K562 treated with DMSO at 1 percent for 24 hours (cell line): ENCODE results near the gene IGFBP4. TPM values are rescaled to one million over a fixed set of nuclear protein-coding genes. Genes with fewer than 3 reads are reported as not detected.

Experiments
- total RNA-seq: library from RNA; unstranded; fragments of 300-600 nt; gene quantifications from 2 replicates; pipeline ENCODE4 v1.2.3, GENCODE V29; 2022; ENCODE audit warnings: low read depth; ENCODE audit not compliant: insufficient read depth

The IGFBP4 gene
- total RNA-seq: 95.4 and 111 TPM in 2 replicates

GRCh38 chr17:40443196-40443987 lies at the start of gene IGFBP4:
IGFBP4 (plus strand) TSS chr17:40443450; CDS start chr17:40443736, 286 bp downstream.

GRCh38 chr17:40417609-40418427 lies 25.4 kb upstream of the IGFBP4 start, which contains the start of gene TOP2A:
TOP2A (minus strand) TSS chr17:40417896; CDS start chr17:40417791, 105 bp downstream.

GRCh38 chr17:40501499-40501911 lies 58.3 kb downstream of the IGFBP4 start, which contains the start of gene TNS4:
TNS4 (minus strand) TSS chr17:40501623; CDS start chr17:40496425, 5,198 bp downstream.

Other genes with a start within 250 kb of the IGFBP4 start
- gene WIPF2, start 224.1 kb upstream of the IGFBP4 start, total RNA-seq: 11.5 and 15.5 TPM in 2 replicates
- gene CDC6, start 155.6 kb upstream of the IGFBP4 start, total RNA-seq: 52.7 and 55.4 TPM in 2 replicates
- 21.7 and 23.4 TPM in 2 replicates for gene RARA, start 134.3 kb upstream of the IGFBP4 start, total RNA-seq
- gene GJD3, start 78.7 kb upstream of the IGFBP4 start, total RNA-seq: 32.7 and 34.1 TPM in 2 replicates
- gene TOP2A, start 25.6 kb upstream of the IGFBP4 start, total RNA-seq: 150 and 192 TPM in 2 replicates
- not detected in 2 replicates for gene TNS4, start 58.2 kb downstream of the IGFBP4 start, total RNA-seq
- 1.4 and 1.5 TPM in 2 replicates for gene CCR7, start 122.0 kb downstream of the IGFBP4 start, total RNA-seq
- gene SMARCE1, start 204.4 kb downstream of the IGFBP4 start, total RNA-seq: 64.9 and 65.1 TPM in 2 replicates
- not detected in 2 replicates for gene KRT222, start 221.7 kb downstream of the IGFBP4 start, total RNA-seq